ENCODE measurements around the gene PCGF2. TPM values are rescaled to one million over a fixed set of nuclear protein-coding genes. Genes with fewer than 3 reads are reported as not detected.

PCGF2 gene
- polyA plus RNA-seq, 1 donor from 2014 or later = 11.7 TPM

DNA sequence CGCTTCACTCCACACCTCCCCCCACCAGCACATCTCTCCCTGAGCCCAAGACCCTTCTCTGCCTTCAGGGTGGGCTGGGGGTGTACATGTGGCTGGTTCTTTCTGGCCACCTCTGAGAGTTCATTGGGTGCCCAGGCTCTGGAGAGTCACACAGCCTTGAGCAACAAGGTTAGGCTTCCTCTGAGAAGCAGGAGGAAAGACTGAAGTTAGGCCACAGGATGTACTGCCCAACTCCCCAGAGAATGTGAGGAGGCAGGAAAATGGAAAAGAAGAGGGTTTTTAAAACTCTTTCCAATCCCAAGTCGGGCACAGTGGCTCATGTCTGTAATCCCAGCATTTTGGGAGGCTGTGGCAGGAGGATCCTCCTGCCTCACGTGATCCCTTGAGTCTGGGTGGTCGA, 7.3 kb downstream of the PCGF2 start:
- H3K4me2 ChIP-seq (ENCODE audit: low read length) = no peak overlapping the region
- H3K9me3 ChIP-seq (ENCODE audit: low read length) = no peaks in the 10 kb centered on the region
- H3K36me3 ChIP-seq (ENCODE audit: insufficient read depth, low read length) = no peaks in the 10 kb centered on the region
- no peaks in the 10 kb centered on the region for H3K9me2 ChIP-seq (ENCODE audit: insufficient read depth, low read length)
- no peaks in the 10 kb centered on the region for H3F3A ChIP-seq (ENCODE audit: insufficient read depth, low read length, poor library complexity, severe bottlenecking)
- no peaks in the 10 kb centered on the region for H3K27me3 ChIP-seq (ENCODE audit: insufficient read depth, low read depth, low read length)
- H3K79me2 ChIP-seq (replicated peaks; ENCODE audit: insufficient read depth, low read length) = peaks cover 59% of the 10 kb centered on the region
- H3K27ac ChIP-seq (ENCODE audit: low read length) = no peak overlapping the region
- H2AFZ ChIP-seq (ENCODE audit: low read depth, low read length) = no peak overlapping the region
- TF ChIP-seq, protein P1, sequence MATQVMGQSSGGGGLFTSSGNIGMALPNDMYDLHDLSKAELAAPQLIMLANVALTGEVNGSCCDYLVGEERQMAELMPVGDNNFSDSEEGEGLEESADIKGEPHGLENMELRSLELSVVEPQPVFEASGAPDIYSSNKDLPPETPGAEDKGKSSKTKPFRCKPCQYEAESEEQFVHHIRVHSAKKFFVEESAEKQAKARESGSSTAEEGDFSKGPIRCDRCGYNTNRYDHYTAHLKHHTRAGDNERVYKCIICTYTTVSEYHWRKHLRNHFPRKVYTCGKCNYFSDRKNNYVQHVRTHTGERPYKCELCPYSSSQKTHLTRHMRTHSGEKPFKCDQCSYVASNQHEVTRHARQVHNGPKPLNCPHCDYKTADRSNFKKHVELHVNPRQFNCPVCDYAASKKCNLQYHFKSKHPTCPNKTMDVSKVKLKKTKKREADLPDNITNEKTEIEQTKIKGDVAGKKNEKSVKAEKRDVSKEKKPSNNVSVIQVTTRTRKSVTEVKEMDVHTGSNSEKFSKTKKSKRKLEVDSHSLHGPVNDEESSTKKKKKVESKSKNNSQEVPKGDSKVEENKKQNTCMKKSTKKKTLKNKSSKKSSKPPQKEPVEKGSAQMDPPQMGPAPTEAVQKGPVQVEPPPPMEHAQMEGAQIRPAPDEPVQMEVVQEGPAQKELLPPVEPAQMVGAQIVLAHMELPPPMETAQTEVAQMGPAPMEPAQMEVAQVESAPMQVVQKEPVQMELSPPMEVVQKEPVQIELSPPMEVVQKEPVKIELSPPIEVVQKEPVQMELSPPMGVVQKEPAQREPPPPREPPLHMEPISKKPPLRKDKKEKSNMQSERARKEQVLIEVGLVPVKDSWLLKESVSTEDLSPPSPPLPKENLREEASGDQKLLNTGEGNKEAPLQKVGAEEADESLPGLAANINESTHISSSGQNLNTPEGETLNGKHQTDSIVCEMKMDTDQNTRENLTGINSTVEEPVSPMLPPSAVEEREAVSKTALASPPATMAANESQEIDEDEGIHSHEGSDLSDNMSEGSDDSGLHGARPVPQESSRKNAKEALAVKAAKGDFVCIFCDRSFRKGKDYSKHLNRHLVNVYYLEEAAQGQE (IDR thresholded peaks at IDR 0.05; ENCODE audit: borderline replicate concordance) = no peak
- TF ChIP-seq MXI1 (conservative IDR thresholded peaks at IDR 0.05; ENCODE audit: poor library complexity, severe bottlenecking) (no peak), SMC3 (conservative IDR thresholded peaks at IDR 0.05; ENCODE audit: poor library complexity) (no peak), TAF1 (IDR thresholded peaks at IDR 0.05; ENCODE audit: low read depth) (no peak), EZH2 (IDR thresholded peaks at IDR 0.05; ENCODE audit: borderline replicate concordance, insufficient read depth, low read length, poor library complexity, severe bottlenecking) (no peak), RAD21 (conservative IDR thresholded peaks at IDR 0.05) (no peak), EP300 (conservative IDR thresholded peaks at IDR 0.05; ENCODE audit: poor library complexity, severe bottlenecking) (no peak), POLR2AphosphoS5 (IDR thresholded peaks at IDR 0.05) (no peak)
- TF ChIP-seq, protein P2, sequence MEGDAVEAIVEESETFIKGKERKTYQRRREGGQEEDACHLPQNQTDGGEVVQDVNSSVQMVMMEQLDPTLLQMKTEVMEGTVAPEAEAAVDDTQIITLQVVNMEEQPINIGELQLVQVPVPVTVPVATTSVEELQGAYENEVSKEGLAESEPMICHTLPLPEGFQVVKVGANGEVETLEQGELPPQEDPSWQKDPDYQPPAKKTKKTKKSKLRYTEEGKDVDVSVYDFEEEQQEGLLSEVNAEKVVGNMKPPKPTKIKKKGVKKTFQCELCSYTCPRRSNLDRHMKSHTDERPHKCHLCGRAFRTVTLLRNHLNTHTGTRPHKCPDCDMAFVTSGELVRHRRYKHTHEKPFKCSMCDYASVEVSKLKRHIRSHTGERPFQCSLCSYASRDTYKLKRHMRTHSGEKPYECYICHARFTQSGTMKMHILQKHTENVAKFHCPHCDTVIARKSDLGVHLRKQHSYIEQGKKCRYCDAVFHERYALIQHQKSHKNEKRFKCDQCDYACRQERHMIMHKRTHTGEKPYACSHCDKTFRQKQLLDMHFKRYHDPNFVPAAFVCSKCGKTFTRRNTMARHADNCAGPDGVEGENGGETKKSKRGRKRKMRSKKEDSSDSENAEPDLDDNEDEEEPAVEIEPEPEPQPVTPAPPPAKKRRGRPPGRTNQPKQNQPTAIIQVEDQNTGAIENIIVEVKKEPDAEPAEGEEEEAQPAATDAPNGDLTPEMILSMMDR (IDR thresholded peaks at IDR 0.05; ENCODE audit: poor library complexity, severe bottlenecking) = no peak
- H4K20me1 ChIP-seq (ENCODE audit: insufficient read depth) = peaks cover 23% of the 10 kb centered on the region
- H3K9ac ChIP-seq (ENCODE audit: low read length) = no peak overlapping the region
- no peak overlapping the region for H3K4me3 ChIP-seq (ENCODE audit: low read length)

DNA sequence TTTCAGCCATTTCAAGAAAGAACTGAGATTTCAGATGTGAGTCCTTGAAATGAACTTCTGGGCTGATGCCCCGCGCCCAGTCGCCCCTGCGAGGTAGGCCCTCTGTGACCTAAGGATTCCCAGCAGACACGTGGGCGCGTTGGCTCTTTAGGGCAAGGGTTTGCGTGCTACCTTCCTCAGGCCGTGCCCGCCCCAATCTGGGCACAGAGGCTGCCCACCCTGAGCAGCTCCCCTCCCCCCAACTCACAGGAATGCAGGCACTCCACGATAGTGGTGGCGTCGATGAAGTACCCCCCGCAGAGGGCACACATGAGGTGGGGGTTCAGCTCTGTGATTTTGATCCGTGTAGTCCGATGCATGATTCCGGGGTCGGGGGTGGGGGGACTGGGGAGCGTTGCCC, 8.1 kb downstream of the PCGF2 start:
- TF ChIP-seq EZH2 (IDR thresholded peaks at IDR 0.05; ENCODE audit: borderline replicate concordance, insufficient read depth, low read length, poor library complexity, severe bottlenecking) = no peak
- TF ChIP-seq, protein P1 (IDR thresholded peaks at IDR 0.05; ENCODE audit: borderline replicate concordance) = no peak
- TF ChIP-seq MXI1 (conservative IDR thresholded peaks at IDR 0.05; ENCODE audit: poor library complexity, severe bottlenecking) = no peak
- no peak for TF ChIP-seq SMC3 (conservative IDR thresholded peaks at IDR 0.05; ENCODE audit: poor library complexity)
- no peak for TF ChIP-seq RAD21 (conservative IDR thresholded peaks at IDR 0.05)
- no peak overlapping the region for H2AFZ ChIP-seq (ENCODE audit: low read depth, low read length)
- no peaks in the 10 kb centered on the region for H3K9me3 ChIP-seq (ENCODE audit: low read length)
- H3K27ac ChIP-seq (ENCODE audit: low read length) = no peak overlapping the region
- H3K36me3 ChIP-seq (ENCODE audit: insufficient read depth, low read length) = no peaks in the 10 kb centered on the region
- peaks cover 52% of the 10 kb centered on the region for H3K79me2 ChIP-seq (replicated peaks; ENCODE audit: insufficient read depth, low read length)
- peaks cover 23% of the 10 kb centered on the region for H4K20me1 ChIP-seq (ENCODE audit: insufficient read depth)
- no peak overlapping the region for H3K9ac ChIP-seq (ENCODE audit: low read length)
- H3K4me3 ChIP-seq (ENCODE audit: low read length) = no peak overlapping the region
- H3F3A ChIP-seq (ENCODE audit: insufficient read depth, low read length, poor library complexity, severe bottlenecking) = no peaks in the 10 kb centered on the region
- H3K9me2 ChIP-seq (ENCODE audit: insufficient read depth, low read length) = no peaks in the 10 kb centered on the region
- no peak overlapping the region for H3K4me2 ChIP-seq (ENCODE audit: low read length)
- H3K27me3 ChIP-seq (ENCODE audit: insufficient read depth, low read depth, low read length) = no peaks in the 10 kb centered on the region

All from neural cell (in vitro differentiated cells).